ENCODE results near the gene ETNK2.

ETNK2 gene

DNA sequence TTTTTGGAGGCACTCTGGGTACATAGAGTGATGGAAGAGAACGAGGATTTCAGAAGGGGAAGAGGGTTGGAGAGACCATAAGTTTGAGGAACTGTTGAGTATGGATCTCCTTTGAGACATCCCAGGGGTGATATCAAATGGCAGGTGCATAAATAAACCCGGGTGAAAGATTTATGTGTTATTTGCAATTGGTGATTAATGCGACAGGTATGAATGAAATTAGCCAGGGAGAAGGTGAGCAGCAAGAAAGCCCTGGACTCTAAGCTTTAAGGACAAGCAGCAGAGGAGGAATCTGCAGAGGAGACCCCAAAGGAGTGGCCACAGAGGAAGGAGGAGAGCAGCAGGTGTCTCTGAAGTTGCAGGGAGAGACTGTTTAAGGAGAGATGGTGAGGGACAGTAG is 23.1 kb upstream of the ETNK2 start:
- DNase-seq = no peak

DNA sequence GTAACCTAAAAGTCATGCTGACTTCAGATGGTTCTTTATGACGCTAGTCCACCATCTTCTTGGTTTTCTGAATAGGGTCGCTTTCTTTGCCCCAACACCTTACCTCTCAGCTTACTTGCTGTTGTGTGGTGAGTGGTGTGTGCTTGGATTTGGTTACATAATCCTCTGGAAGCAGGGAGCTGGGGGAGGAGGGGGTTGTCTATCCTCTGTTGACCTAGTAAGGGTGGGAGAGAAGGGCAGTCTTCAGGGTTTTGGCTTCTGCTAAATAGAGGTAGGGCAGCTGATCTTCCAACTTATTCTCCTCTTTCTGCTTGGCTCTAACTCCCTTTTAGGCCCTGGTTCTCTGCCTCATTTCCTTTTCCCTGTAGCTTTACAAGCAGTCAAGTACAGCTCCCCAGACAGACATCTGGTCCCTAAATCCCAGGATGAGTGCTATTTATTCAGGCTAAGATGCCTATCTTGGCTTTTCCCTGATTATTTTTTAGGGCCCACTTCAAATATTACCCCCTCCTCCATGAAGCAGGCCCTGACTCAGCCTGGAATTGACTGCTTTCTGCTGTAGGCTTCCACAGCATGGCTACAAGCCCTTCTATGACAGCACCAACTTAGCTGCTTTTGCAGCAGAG is 20.7 kb upstream of the ETNK2 start:
- DNase-seq = no peak

DNA sequence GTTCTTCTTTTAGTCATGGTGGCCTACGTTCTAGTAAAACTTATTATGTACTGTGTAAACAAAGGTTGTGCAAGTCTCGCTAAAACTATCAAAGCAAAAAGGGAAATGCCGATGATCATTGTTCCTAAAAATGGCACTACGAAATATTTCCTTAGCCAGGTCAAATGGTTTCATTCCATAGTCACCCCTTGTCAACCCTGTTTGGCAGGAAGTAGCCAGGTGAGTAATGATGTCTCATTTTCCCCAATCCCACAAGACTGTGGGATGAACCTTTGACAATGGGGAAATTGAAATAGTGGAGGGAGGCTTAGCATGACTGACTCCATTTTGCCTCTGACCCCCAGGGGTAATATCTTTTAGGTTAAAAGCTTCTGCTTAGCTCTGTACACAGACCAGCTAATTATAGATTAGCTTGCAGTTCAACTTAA is 19.9 kb upstream of the ETNK2 start:
- no peak for DNase-seq

DNA sequence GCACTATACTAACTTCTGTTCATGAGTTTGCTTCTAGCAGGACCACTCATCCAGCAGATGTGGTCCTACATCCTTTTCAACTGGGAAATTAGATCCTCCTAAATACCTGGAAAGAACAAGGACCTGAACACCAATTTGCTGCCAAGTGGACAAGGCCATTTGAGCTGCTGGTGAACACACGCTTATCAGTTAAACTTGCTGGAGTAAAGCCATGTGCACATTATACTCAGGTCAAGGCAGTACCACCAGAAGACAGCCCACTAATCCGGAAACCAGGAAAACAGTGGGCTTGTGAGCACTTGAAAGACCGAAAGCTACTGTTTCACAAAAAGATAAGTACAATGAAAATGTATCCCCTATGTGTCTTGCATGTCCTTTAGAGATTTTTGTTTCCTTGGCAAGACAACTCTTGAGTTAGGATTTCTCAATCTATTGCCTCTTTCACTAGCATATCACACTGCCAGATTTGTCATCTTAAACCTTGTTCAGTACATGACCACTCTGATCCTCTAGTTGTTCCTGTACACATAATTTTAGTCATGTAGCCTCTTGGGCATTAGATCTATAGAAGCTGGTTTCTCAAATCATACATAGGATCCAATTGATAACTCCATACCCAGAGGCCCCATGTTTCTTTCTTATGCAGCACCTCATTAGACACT is 18.8 kb upstream of the ETNK2 start:
- no peak for DNase-seq

DNA sequence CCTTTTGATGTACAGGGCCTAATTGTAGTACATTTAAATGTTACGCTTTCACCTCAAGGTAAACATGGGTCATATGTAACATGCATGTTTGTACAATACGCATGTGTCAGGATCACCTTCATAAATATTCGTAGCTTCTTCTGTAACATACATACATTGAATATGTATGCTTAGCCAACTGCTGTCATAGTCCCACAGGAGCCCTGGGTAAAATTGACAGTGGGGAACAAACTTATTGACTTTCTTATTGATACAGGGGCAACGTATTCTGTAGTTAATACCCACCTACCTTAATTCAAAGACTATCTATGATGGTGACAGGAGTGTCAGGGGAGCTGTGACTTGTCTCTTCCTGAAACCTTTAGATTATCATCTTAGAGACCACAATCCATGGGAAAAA is 18.0 kb upstream of the ETNK2 start:
- no peak for DNase-seq

DNA sequence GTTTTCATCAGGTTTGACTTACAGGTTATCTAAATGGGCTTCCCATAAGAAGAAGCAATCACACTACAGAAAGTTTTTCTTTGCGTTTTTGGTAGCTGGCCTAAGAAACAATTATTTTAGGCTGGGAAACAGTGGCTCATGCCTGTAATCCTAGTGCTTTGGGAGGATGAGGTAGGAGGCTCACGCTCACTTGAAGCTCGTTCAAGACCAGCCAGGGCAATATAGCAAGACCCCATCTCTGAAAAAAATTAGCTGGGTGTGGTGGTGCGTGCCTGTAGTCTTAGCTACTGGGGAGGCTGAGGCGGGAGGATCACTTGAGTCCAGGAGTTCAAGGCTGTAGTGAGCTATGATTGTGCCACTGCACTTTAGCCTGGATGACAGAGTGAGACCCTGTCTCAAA is 15.9 kb upstream of the ETNK2 start:
- DNase-seq = no peak

DNA sequence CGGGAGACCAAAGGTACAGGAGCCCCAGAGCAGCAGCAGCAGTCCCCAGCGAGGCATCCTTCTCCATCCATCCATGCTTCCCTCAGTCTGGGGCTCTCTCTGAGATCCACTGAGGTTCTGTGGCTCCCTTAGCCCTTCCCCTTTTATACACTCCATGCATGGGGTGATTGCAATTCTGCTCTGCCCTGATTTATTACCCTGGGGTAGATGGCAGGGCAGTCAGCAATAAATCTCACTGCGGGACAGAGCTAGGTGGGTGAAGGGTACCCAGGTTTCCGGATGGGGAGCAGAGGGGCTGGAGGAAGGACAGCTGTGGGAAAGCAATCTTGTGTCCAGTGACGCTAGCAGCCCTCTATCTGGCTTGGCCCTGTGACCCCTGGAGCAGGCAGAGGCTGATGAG is 14.4 kb upstream of the ETNK2 start, which contains the start of gene REN:
TSS of gene REN (minus strand) at position 119 of the 400 bp plus-strand sequence. CDS start at position 75, 44 bp downstream.
- no peak for DNase-seq

DNA sequence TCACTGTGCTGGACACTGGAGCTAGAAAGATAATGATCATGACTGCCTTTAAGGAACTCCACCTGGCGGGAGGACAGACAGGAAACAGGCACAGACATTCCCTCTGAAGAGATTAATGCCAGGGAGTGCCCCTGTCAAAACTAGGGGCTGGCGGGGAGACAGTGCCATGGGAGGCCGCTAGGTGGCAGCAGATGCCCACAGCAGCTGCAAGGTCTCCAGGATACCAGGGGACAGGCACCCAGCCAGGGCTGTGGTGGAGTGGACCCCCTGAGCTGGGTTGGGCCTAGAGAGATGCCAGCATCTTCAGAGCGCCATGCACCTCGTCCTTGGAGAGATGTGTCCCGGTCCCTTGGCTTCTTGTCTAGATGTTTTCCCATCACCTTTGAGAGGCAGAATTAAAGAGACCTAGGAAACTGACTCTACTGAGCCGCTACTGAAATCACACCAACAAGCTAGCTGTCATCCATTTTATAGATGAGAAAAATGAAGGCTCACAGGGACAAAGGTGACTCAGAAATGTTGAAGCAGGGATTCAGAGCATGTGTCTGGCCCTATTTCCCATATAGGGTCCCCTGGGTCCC is 10.7 kb upstream of the ETNK2 start:
- peak; percentile 91 for DNase-seq

DNA sequence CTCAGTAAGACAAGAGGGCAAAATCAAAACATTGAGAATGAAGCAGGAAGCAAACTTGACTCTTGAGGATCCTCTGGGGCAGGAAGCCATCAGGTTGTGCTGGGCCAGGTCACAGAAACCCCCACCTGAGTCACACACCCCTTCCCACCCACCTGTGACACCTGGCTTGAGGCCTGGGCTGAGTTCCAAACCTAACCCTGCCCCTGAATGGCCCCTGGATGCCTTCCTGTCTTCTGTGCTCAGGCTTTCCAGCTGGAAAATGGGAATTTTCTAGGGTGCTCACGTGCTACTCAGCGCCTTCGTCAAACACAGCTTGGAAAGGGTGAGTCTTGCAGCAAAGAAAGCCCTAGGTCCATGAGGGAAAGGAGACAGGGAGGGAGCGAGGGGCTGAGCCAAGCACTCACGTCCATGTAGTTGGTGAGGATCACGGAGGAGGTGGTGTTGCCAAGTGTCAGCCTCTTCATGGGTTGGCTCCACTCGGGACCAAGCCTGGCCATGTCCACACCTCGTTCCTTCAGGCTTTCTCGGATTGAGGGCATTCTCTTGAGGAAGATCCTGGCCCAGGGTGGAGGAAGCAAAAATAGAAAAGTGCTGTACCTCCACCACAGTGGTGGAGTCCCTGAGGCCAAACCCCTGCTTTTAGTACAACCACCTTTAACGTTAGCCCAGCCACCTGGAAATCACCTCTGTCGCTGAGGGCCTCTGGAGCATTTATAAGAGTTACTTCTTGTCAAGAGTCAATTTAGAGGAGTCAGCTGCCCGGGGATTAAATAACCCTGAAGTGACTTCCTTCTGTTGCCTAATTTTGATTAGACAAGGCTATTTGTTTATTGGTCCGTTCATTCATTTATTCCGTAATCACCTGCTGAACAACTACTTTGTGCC is 10.0 kb upstream of the ETNK2 start:
- no peak for DNase-seq

DNA sequence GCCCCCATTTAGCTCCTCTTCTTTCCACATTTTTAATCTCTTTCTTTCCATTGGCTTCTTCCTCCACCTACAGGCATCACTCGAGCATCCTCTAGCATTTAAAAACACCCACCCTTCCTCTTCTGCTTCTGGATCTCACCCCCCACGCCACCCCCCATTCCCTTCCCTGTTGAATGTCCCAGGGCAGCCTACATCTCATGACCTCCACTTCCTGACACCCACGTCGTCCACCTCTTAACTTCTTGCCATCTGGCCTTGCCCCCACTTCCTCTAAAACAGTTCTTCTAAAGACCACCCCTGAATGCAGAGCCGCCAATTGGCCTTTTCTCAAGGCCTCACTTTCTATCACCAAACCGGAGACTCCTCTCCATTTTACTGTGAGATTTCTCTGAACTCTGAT is 6.1 kb upstream of the ETNK2 start:
- DNase-seq = no peak

DNA sequence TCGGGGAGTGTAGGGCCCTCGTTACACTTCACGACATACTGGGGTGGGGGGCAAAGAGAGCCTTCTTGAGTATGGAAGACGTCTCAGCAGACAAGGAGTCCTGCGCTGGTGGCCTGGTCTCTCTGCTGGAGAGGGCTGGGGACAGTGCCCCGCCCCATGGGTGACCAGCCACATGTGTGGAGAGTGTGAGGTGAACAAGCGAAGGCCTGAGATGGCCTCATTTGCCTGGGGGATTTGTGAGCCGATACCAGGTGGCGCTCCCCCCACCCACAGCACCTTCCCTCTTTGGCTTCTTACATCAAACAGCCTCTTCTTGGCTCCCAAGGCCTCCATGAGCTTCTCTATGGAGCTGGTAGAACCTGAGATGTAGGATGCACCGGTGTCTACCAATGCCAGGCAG is 4.0 kb upstream of the ETNK2 start:
- DNase-seq = no peak

DNA sequence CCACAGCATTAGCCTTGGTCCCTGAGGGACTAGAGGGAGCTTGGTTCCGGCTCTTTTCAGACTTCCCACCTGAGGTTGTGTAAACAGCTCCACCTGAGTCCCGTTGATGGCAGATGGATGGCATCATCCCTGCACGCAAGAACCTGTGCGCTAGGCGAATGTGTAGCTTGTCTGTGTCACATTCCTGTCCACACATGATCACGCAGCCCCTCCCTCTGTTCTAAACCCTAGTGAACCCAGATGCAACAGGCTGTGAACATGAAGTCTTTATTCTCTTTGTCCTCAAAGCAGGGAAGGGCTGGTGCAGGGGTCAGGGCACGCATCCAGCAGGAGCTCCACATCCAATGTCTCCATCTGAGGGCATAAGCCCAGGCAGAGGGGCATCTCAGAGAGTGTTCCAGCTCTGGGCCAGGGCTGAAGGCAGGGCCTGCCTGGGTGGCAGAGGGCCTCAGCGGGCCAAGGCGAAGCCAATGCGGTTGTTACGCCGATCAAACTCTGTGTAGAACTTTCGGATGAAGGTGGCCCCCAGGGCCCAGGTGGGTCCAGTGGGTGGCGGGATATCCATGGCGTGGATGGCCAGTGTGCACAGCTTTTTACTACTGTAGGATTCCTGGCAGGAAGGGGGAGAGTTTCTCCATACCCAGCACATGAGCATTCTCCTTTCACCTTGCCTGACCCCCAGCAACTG is 2.9 kb upstream of the ETNK2 start:
- DNase-seq = no peak

DNA sequence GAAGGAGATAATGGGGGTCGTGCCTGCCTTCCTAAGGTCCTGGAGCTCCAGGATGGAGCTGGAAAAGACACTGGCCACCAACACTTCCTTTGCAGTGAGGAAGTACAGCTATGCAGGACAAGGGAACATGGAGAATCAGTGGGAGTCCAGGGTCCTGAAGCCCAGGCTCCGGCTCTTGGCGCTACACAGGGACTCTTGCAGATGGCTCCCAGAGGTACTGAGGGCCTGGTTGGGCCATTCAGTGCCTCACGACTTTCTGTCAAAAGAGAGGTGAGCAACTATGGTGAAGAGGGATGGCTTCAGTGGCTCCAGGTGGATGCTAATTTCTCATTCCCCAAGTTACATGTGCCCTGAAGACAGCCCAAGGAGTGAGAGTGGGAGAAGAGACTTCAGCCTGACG is 1.8 kb upstream of the ETNK2 start:
- DNase-seq = no peak

DNA sequence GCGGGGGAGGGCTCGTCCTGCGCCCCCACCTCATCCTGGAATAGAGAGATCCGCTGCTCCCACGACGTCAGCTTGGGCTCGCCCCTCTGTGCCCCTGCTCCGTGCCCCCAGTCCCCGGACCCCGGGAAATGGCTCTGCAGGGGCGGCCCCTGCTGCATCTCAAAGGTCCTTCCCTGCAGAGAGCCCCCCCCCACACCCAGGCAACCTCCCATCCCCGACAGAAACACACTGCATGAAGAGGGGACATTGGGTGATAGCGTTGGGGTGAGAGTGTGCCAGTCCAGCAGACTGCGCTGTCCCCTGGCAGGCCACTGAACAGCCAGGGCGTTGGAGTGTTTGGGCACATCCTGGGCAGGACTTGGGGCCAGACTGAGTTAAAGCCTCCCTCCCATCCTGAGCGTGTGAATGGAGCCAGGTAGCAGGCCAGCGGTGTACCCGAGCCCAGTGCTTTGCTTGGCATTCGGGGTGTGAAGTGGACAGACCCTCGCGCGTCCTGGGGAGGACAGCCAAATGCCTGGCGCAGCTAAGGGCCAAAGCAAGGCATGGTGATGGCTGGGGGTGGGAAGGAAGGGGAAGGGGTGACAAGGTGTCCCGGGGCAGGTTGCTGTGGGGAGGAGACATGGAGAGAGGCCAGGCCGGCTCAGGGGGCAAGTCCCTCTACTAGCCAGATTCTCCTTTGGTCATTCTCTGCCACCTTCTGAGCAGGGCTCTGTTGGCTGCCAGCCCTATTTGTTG is 633 bp upstream of the ETNK2 start:
- DNase-seq = no peak

DNA sequence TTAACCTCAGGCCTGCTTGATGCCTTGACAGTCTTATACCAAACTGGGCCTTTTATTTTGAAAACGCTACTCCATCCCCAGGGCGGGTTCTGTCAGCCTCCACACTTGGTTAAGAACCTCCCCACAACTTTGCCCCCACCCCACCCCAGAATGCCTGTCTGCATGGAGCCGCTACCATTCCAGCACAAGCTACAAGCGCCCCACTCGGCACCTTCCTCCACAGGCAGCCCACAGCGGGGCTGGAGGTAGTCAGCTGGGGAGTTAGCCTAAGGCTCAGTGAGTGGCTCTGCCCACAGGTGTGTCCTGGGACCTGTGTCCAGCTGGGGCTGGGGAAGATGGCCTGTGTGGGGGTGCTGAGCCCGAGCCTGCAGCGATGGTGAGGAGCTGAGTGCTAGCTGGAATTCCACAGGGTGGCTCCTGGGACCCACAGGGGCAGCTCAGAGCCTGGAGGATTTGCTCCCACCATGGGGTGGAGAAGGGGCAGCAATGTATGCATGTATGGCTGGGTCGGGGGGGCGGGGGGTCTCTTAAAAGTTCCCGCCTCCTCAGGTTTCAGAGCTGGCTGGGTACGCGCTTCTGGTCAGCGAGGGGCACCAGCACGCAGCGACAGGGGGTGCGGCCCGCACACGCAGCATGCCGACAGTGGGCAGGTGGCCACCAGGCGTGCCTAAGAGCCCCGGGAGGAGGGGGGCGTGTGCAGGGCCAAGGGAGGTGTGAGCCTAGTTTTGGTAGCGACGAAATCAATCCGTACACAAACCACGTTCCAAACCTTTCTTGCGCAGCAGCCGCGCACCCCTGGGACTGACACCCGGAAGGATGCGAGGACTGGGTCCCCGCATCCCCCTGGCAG is 917 bp downstream of the ETNK2 start:
- DNase-seq = no peak

DNA sequence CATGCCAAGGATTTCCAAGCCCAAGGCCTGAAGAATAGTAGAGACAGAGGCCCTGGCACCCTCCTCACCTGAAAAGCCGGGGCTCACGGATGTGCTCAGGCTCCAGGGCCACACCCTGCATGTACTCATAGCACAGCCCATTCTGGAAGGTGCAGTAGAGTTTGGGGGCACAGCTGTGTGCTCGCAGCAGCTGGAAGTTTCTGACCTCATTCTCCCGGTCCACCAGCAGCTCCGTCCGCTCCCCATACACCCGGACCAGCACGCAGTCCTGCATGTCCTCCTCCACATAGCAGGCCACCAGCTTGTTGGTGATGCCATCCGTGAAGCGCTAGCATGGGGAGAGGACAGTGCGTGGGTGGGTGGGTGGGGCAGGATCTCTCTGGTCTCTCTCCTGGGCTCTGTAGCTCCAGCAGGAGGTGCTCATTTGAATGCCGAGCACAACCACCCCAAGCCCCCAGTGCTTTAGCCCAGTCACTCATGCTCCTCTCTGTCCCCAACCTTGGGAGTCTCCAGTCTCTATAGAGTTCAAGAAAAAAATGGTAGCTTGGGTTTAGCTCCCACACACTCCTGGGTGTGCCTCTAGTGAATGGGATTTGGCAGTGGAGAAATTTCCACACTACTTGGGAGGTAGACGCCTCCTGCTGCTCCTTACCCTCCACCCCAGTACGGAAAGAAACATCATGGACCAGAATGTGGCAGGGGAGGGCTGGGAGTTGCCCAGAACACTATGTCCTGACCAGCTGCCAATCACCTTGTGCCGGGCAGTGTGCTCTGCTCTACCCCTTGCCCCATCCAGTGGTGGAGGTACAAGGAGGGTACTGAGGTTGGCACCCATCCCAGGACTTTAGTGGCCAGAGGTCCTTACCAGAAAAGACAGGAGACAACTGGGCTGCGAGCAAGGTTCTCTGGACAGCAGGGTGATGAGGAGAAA is 1.9 kb downstream of the ETNK2 start:
- no peak for DNase-seq

DNA sequence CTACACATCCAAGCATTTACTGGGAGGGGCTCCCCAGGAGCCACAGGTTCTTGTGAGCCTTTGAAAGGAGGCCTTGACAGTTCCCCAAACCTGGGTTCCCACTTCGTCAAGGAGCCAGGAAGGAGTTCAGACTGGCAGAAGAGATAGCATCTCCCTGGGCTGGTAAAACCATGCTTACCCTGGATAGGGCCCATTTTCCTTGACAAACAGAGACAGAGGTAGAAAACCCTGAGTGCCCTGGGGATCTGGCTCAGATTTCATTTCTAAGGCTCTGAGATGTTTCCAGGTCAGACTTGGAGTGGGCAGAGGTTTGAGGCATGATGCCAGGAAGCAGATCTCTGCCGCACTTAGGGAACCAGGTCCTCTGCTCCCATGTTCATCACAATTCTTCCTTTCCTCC is 2.7 kb downstream of the ETNK2 start:
- no peak for DNase-seq

DNA sequence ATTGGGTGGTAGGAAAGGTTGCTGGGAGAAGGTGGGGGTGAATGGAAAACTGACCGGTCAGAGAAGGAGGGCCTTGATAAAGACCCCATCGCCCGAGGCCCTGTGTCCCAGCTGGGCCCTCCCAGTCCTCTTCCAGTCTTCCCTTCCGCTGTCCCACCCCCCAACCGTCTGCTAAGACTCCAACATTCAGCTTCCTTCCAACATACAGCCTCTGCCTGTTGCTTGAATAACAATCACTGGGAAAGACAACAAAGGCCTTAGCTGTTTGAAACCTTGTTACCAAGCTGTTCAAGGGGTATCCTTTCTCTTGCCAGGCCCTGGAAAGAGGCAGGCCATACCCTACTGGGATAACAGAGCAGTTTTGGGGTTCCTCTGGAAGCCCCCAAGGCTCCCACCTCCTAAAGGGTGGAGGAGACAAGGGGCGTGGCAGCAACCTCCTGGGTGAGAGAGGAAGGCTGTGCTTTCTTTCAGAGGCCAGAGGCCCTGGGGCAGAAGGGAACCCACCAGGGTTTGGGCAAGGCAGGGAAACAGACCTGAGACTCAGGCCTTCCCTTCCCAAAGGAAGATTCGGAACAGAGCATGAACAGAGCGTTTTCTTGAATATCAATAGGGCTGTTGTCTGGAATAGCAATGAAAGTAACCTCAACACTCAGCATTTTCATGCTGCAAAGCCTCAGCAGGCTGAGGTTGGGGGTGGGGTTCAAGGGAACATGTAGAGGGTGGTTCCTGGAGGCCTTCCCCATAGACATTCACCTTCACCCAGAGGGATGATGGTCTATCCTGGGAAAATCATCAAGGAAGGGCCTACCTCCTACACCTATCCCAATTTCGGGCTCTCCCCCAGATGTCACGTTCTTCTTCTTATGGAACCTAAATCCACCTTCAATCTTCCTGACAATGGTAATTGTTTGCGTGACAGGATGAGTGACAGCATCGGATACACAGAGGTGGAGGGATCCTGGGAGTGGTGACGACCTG is 4.1 kb downstream of the ETNK2 start:
- DNase-seq = no peak

DNA sequence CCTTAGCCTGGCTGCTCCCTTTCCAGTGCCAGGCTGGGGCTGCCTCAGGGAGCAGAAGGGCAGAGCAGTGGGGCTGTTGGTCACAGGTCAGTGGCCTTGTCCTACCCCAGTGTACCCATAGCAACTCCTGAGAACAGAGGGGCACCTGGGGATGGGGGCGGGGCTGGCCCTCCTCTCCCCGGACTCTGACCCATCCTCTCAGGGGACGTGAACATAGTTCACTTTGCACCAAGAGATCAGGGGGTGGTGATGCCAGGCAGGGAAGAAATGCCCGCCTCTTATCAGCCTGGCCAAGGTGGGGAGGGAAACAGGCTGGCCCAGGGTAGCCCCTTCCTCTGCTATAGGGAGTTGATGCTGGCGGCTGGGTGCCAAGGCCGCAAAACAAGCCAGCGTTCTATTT is 4.9 kb downstream of the ETNK2 start:
- DNase-seq = no peak

Data from right forelimb (tissue), 1 donor.